ENCODE results near the gene D2HGDH. TPM values are rescaled to one million over a fixed set of nuclear protein-coding genes. Genes with fewer than 3 reads are reported as not detected.

Gene D2HGDH
- total and polyA plus RNA-seq, 2 of the 13 experiments (the other 11 are each of a cell fraction or from before 2014, with no cell fraction given): 19.2 to 20.3 TPM

GRCh38 chr2:241686324-241686649 is 48.1 kb upstream of the D2HGDH start (continued):
- TF ChIP-seq AKNA (CRISPR knock-in tag; IDR thresholded peaks at IDR 0.05; ENCODE audit: borderline replicate concordance) (no peak), ZNF850 (CRISPR knock-in tag; conservative IDR thresholded peaks at IDR 0.05) (no peak), ZNF605 (CRISPR knock-in tag; IDR thresholded peaks at IDR 0.05) (0 out of 2 replicates have a peak, but pooled peaks have one; percentile 30), UBTF (CRISPR knock-in tag; IDR thresholded peaks at IDR 0.05) (no peak), TOPORS (CRISPR knock-in tag; IDR thresholded peaks at IDR 0.05) (no peak), CREM (IDR thresholded peaks at IDR 0.05) (no peak), CREM (CRISPR knock-in tag; IDR thresholded peaks at IDR 0.05) (no peak), ZNF570 (CRISPR knock-in tag; IDR thresholded peaks at IDR 0.05; ENCODE audit: borderline replicate concordance) (no peak), ATF2 (CRISPR knock-in tag; IDR thresholded peaks at IDR 0.05) (no peak), PHF5A (CRISPR knock-in tag; IDR thresholded peaks at IDR 0.05; ENCODE audit: low read depth, unreplicated experiment) (no peak), SNAPC2 (CRISPR knock-in tag; IDR thresholded peaks at IDR 0.05) (no peak), NFE2L1 (CRISPR knock-in tag; IDR thresholded peaks at IDR 0.05; ENCODE audit: borderline replicate concordance) (0 out of 2 replicates have a peak, but pooled peaks have one; percentile 56), ZNF543 (CRISPR knock-in tag; IDR thresholded peaks at IDR 0.05) (no peak), HIVEP1 (CRISPR knock-in tag; IDR thresholded peaks at IDR 0.05) (peak; percentile 67; the same call in 1 of the 2 replicates), ZNF598 (CRISPR knock-in tag; IDR thresholded peaks at IDR 0.05; ENCODE audit: borderline replicate concordance) (peak; percentile 15; the same call in 1 of the 2 replicates), AGO2 (optimal IDR thresholded peaks at IDR 0.05; ENCODE audit: low read depth, low read length) (peak; percentile 64), TOE1 (CRISPR knock-in tag; IDR thresholded peaks at IDR 0.05) (no peak)

All from HepG2 (cell line).